ENCODE data around the gene IDH3A. TPM values are rescaled to one million over a fixed set of nuclear protein-coding genes. Genes with fewer than 3 reads are reported as not detected.

Gene IDH3A
- polyA plus RNA-seq (2013, experiment 1 of 2; ENCODE audit: insufficient read length) = 44.5 TPM
- polyA plus RNA-seq (2013, experiment 2 of 2; ENCODE audit: insufficient read length) = 38.5 TPM

- DNase-seq = peak; percentile 97
These were observed at the start of gene IDH3A for GRCh38 chr15:78149068-78149804. Gene IDH3A (plus strand): TSS chr15:78149362. CDS start chr15:78149404, 42 bp downstream.

- DNase-seq = no peak
These were observed 48.3 kb upstream of the IDH3A start for GRCh38 chr15:78100886-78101285.

- no peak for DNase-seq
These were observed 47.6 kb upstream of the IDH3A start for GRCh38 chr15:78101423-78102105.

- DNase-seq = no peak
These were observed 47.0 kb upstream of the IDH3A start for GRCh38 chr15:78102211-78102610.

- no peak for DNase-seq
These were observed 46.4 kb upstream of the IDH3A start for GRCh38 chr15:78102741-78103140.

GRCh38 chr15:78103406-78104118 is 45.6 kb upstream of the IDH3A start:
- no peak for DNase-seq

- DNase-seq = no peak
These were observed 45.1 kb upstream of the IDH3A start for GRCh38 chr15:78104119-78104479.

- DNase-seq = no peak
These were observed 44.3 kb upstream of the IDH3A start for GRCh38 chr15:78104566-78105475.

- no peak for DNase-seq
These were observed 43.5 kb upstream of the IDH3A start for GRCh38 chr15:78105476-78106241.

GRCh38 chr15:78107471-78107870 is 41.7 kb upstream of the IDH3A start:
- no peak for DNase-seq

GRCh38 chr15:78108300-78109084 is 40.7 kb upstream of the IDH3A start:
- DNase-seq = peak; percentile 89

- no peak for DNase-seq
These were observed 40.0 kb upstream of the IDH3A start for GRCh38 chr15:78109156-78109555.

- DNase-seq = no peak
These were observed 39.1 kb upstream of the IDH3A start for GRCh38 chr15:78110096-78110495.

- DNase-seq = no peak
These were observed 38.2 kb upstream of the IDH3A start for GRCh38 chr15:78110916-78111475.

GRCh38 chr15:78111788-78112187 is 37.4 kb upstream of the IDH3A start:
- DNase-seq = no peak

- no peak for DNase-seq
These were observed 36.6 kb upstream of the IDH3A start for GRCh38 chr15:78112551-78112950.

- DNase-seq = no peak
These were observed 28.6 kb upstream of the IDH3A start for GRCh38 chr15:78120523-78120922.

- no peak for DNase-seq
These were observed 23.9 kb upstream of the IDH3A start for GRCh38 chr15:78125267-78125666.

- no peak for DNase-seq
These were observed 21.3 kb upstream of the IDH3A start for GRCh38 chr15:78127882-78128281.

- DNase-seq = peak; percentile 9
These were observed 19.9 kb upstream of the IDH3A start for GRCh38 chr15:78129077-78129750.

Data from fibroblast of skin of scalp (primary cell).